Measurements from ENCODE around the gene SLC7A11.

DNA sequence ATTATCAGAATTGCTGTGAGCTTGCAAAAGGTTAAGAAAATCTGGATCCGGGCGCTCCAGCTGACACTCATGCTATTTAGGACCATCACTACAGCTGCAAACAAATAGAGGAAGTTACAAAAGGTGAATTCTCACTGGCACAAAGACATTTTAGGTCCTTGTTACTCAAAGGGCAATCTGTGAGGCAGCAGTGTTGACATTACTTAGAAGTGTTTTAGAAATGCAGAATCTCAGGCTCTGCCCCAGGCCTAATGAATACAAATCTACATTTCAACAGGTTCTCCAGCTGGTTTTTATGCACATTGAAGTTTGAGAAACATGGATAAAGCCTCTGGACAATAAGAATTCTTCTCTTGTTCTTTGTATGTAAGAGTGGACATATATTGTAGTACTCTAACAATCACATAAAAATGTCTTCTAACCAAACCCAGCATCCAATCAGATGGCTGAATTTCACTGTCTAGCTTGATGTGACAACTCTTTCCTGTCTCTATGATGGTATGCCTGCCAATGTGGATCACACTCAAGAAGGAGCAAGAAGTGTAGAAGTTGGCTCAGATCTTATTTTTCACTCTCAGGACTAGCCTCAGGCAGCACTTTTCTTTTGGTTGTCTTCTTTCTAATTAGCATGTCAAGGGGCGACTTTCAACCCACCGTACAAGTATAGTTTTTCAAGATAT lies 18.8 kb downstream of the SLC7A11 start:
- TF ChIP-seq CTCF (conservative IDR thresholded peaks at IDR 0.05; ENCODE audit: low read depth in 2 of 2), result no peak
- TF ChIP-seq, protein P1, sequence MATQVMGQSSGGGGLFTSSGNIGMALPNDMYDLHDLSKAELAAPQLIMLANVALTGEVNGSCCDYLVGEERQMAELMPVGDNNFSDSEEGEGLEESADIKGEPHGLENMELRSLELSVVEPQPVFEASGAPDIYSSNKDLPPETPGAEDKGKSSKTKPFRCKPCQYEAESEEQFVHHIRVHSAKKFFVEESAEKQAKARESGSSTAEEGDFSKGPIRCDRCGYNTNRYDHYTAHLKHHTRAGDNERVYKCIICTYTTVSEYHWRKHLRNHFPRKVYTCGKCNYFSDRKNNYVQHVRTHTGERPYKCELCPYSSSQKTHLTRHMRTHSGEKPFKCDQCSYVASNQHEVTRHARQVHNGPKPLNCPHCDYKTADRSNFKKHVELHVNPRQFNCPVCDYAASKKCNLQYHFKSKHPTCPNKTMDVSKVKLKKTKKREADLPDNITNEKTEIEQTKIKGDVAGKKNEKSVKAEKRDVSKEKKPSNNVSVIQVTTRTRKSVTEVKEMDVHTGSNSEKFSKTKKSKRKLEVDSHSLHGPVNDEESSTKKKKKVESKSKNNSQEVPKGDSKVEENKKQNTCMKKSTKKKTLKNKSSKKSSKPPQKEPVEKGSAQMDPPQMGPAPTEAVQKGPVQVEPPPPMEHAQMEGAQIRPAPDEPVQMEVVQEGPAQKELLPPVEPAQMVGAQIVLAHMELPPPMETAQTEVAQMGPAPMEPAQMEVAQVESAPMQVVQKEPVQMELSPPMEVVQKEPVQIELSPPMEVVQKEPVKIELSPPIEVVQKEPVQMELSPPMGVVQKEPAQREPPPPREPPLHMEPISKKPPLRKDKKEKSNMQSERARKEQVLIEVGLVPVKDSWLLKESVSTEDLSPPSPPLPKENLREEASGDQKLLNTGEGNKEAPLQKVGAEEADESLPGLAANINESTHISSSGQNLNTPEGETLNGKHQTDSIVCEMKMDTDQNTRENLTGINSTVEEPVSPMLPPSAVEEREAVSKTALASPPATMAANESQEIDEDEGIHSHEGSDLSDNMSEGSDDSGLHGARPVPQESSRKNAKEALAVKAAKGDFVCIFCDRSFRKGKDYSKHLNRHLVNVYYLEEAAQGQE (IDR thresholded peaks at IDR 0.05; ENCODE audit: unreplicated experiment), result no peak

Measured in GM23338 (cell line).